Calu3 (cell line): ENCODE data around the gene HRK. TPM values are rescaled to one million over a fixed set of nuclear protein-coding genes. Genes with fewer than 3 reads are reported as not detected.
A peak's percentile ranks its signal among the peaks of the same experiment; 100 is the strongest.

ENCODE experiments used
- BruUV-seq: library from RNA; stranded (reverse); fragments of 400-500 nt; replicated peaks from 2 replicates; lab custom pipeline; 2021; lab: Mats Ljungman, UMichigan
- CTCF ChIA-PET: fragments of 300-600 bp; sonication (Branson Sonifier 250); formaldehyde crosslinking; loops from one replicate; lab custom pipeline; 2022; ENCODE audit warnings: antibody characterized with exemption; lab: Charles Lee
- DNase-seq: peaks from one replicate; pipeline ENCODE4 v3.0.0; 2022
- H3K27ac Mint-ChIP-seq: one replicate; pipeline ENCODE4 v1.8.0; 2022; ENCODE audit warnings: mixed read lengths; ENCODE audit not compliant: unreplicated experiment
- H3K27me3 Mint-ChIP-seq: one replicate; pipeline ENCODE4 v1.8.0; 2022; ENCODE audit warnings: mixed read lengths; ENCODE audit not compliant: unreplicated experiment
- H3K36me3 Mint-ChIP-seq: one replicate; pipeline ENCODE4 v1.8.0; 2022; ENCODE audit warnings: mild to moderate bottlenecking, moderate library complexity, mixed read lengths; ENCODE audit not compliant: insufficient read depth, unreplicated experiment
- H3K4me1 Mint-ChIP-seq: one replicate; pipeline ENCODE4 v1.8.0; 2022; ENCODE audit warnings: mild to moderate bottlenecking, low read depth, mixed read lengths; ENCODE audit not compliant: unreplicated experiment
- H3K4me3 Mint-ChIP-seq: one replicate; pipeline ENCODE4 v1.8.0; 2022; ENCODE audit warnings: mild to moderate bottlenecking, low read depth, moderate library complexity, mixed read lengths; ENCODE audit not compliant: unreplicated experiment
- H3K9me3 Mint-ChIP-seq: one replicate; pipeline ENCODE4 v1.8.0; 2022; ENCODE audit warnings: low read depth, mixed read lengths; ENCODE audit not compliant: unreplicated experiment
- CTCF ChIP-seq: fragments of 200-600 bp; IDR thresholded peaks from one replicate; pipeline ENCODE4 v1.8.0; 2022; ENCODE audit warnings: antibody characterized with exemption; ENCODE audit not compliant: unreplicated experiment
- intact Hi-C: fragments of 100-400 bp; cut with micrococcal nuclease; formaldehyde crosslinking; loops from one replicate; pipeline ENCODE4 v1.10.0; 2022; ENCODE audit not compliant: unreplicated experiment
- total RNA-seq: library from RNA; stranded (reverse); gene quantifications from 2 replicates; pipeline ENCODE4 v1.2.3, GENCODE V29; 2022

Gene HRK
- total RNA-seq, 1 experiment from 2014 or later, result not detected

DNA sequence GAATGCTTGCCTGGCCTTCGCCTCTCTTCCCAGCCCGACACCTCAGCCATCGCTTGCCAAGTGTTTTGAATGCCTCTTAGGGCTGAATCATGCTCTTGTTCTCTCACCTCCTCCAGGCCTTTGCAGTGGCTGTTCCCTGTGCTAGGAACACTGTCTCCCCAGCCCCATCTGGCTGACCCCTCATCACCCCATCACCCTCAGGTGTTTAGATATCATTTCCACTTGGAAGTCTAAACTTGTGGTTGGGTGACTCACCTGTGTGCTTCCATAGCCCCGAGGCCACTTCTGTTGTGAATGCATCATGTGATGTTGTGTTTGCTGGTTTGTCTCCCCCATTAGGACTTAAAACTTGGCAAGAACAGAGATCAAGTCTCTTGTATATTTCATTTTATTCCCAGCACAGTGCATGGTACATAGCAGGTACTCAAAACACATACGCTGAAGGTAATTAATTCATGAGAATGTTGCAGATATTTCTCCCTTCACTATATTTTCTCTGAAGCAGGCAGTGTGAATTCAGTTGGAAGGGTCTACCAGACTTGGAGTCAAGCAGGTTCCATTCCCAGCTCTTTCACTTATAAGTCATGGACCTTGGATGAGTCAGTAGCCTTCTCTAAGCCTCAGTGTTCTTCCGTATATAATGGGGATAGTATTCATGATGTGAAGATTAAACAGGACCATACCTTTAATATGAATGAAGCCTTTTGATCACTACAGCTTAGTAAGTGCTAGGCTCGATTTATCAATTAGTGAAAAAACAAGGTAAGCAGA lies 67.8 kb downstream of the HRK start:
- CTCF ChIA-PET, result no interaction called here
- Mint-ChIP-seq H3K27me3 (no peaks in the 10 kb centered on the region), H3K36me3 (peaks cover 4% of the 10 kb centered on the region), H3K9me3 (no peaks in the 10 kb centered on the region), H3K4me3 (no peak overlapping the region), H3K4me1 (peaks cover 13% of the 10 kb centered on the region), H3K27ac (peak overlapping the region; percentile 16)
- peak; percentile 41 for DNase-seq
- intact Hi-C loops, result no loop called here
- no peak for TF ChIP-seq CTCF
- no TSS peak for BruUV-seq

- H3K27me3 Mint-ChIP-seq, result no peaks in the 10 kb centered on the region
- H3K9me3 Mint-ChIP-seq, result no peaks in the 10 kb centered on the region
- CTCF ChIA-PET, result no interaction called here
- no peaks in the 10 kb centered on the region for H3K36me3 Mint-ChIP-seq
- no peak overlapping the region for H3K4me3 Mint-ChIP-seq
- peaks cover 13% of the 10 kb centered on the region for H3K4me1 Mint-ChIP-seq
- no peak for TF ChIP-seq CTCF
- H3K27ac Mint-ChIP-seq, result no peak overlapping the region
- no TSS peak for BruUV-seq
- DNase-seq, result no peak
- intact Hi-C loops, result no loop called here
Measured at GRCh38 chr12:116812238-116812637, 69.0 kb downstream of the HRK start.

- Mint-ChIP-seq H3K4me1 (peaks cover 6% of the 10 kb centered on the region), H3K27ac (no peak overlapping the region), H3K9me3 (no peaks in the 10 kb centered on the region), H3K27me3 (no peaks in the 10 kb centered on the region), H3K4me3 (no peak overlapping the region), H3K36me3 (no peaks in the 10 kb centered on the region)
- CTCF ChIA-PET, result no interaction called here
- DNase-seq, result no peak
- intact Hi-C loops, result no loop called here
- TF ChIP-seq CTCF, result no peak
- no TSS peak for BruUV-seq
Measured at GRCh38 chr12:116808113-116809105, 72.8 kb downstream of the HRK start.

DNA sequence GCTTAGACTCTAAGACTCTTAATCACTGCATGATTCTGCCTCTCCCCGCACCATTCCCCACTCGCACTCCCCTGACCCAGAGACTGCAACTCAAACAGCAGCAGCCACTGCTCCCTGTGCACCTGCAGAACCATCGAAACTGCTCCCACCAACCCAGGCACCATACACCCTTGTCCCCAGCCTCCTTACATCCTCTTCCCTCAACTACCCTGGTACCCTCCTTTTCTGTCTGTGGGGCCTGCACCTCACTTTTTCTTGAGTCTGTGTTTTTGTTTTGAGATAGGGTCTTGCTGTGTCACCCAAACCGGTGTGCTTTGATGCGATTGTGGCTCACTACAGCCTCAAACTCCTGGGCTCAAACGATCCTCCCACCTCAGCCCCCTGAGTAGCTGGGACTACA lies 73.7 kb downstream of the HRK start:
- Mint-ChIP-seq H3K36me3 (no peaks in the 10 kb centered on the region), H3K27me3 (no peaks in the 10 kb centered on the region), H3K4me3 (no peak overlapping the region), H3K4me1 (no peaks in the 10 kb centered on the region), H3K9me3 (no peaks in the 10 kb centered on the region), H3K27ac (no peak overlapping the region)
- intact Hi-C loops, result no loop called here
- CTCF ChIA-PET, result no interaction called here
- no peak for DNase-seq
- BruUV-seq, result no TSS peak
- TF ChIP-seq CTCF, result no peak
